Retinal pigment epithelial cell (primary cell): ENCODE data around the gene EWSR1.
"Not testable (repeated sequence)": the region's sequence is repeated elsewhere in the genome, so short reads cannot be mapped to it uniquely, and the experiment has no call there.

Source experiments
- DNase-seq: peaks from one replicate; pipeline ENCODE4 v3.0.0-alpha.2; 2010; ENCODE audit warnings: low read depth
- H3K4me3 ChIP-seq: 2 replicates; pipeline ENCODE4 v1.5.1; 2011; ENCODE audit warnings: mild to moderate bottlenecking, low read length, control low read depth, moderate library complexity
- CTCF ChIP-seq: conservative IDR thresholded peaks from 2 replicates; pipeline ENCODE4 v1.5.1; 2011; ENCODE audit warnings: low read depth, low read length, control low read depth, inconsistent platforms

Gene EWSR1

DNA sequence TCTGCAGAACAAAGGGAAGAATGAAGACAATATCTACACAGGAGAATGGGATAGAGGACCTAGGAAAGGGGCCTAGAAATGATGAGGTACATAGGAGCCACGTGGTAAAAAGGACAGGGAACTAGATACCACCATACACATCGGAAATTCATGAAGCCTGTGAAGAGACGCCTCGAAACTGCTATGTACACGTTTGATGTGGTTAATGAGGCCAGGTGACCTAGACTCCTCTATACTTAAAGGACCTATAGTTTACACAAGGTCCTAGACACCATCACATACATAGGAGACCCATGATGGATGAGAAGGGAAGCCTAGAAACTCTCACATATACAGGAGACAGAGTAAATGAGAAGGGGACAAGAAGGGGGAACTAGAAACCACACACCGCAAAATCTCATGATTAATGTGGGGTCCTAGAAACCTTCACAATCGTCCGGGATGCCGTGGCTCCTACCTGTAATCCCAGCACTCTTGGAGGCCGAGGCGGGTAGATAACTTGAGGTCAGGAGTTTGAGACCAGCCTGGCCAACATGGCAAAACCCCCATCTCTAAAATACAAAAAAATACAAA is 24.1 kb upstream of the EWSR1 start:
- DNase-seq, result no peak
- no peak for TF ChIP-seq CTCF

DNA sequence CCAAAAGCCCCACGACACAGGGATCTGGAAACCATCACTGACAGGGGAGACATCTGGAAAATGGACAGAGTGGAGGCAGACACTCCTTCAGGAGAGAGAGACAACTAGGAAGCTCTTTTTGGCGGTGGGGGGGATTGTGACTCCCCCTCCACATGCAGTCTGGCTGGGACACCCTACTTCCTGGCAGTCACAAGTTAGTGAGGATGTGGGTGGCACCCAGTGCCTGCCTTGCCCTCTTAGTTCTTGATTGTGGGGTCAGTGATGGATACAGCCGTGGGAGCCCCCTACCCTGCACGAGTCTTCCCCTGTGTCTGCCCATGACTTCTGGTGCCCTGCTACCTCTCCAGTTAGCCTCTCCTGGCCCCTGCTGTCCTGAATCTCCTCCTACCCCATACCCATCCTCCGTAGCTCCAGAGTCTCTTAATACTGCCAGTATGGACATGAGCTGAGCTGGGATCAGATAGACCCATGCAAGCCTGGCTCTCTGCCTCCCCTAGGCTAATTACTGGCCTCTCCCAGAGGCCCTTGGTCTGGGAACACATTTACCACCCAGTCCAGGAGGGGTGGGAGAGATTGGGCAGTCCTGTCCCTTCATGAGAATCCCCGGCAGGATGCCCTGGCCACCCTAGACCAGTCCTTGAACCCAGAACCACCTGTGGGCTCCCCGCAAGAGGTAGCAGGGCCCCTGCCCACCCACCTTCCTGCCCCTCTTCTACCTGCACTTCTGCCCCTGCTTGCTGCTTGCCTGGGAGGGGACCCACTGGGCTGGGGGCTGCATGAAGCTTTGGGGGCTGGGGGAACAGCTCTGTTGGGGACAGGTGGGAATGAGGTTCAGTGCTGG is 23.1 kb upstream of the EWSR1 start:
- no peak for TF ChIP-seq CTCF
- H3K4me3 ChIP-seq, result no peak overlapping the region
- no peak for DNase-seq

More for the DNA sequence above, 24.1 kb upstream of the EWSR1 start:
- H3K4me3 ChIP-seq, result no peak overlapping the region

GRCh38 chr22:29245626-29246385 is 22.3 kb upstream of the EWSR1 start:
- no peak overlapping the region for H3K4me3 ChIP-seq
- no peak for DNase-seq
- TF ChIP-seq CTCF, result peak; percentile 98

DNA sequence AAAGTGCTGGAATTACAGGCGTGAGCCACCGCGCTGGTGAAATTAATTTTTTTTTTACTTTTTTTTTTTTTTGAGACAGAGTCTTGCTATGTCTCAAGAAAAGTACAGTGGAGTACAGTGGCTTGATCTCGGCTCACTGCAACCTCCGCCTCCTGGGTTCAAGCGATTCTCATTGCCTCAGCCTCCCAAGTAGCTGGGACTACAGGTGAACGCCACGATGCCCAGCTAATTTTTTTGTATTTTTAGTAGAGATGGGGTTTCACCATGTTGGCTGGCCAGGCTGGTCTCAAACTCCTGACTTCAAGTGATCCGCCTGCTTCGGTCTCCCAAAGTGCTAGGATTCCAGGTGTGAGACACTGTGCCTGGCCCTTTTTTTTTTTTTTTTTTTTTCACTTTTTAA is 20.2 kb upstream of the EWSR1 start:
- not testable (repeated sequence) for H3K4me3 ChIP-seq, DNase-seq

DNA sequence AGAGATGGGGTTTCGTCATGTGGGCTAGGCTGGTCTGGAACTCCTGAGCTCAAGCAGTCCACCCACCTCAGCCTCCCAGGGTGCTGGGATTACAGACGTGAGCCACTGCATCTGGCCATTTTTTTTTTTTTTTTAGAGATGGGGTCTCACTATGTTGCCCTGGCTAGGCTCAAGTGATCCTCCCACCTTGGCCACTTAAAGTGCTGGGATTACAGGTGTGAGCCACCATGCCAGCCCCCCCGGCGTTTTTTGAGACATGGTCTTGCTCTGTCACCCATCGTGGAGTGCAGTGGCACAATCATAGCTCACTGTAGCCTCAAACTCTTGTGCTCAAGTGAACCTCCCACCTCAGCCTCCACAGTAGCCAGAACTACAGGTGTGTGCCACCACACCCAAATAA is 16.8 kb upstream of the EWSR1 start:
- no peak for DNase-seq

GRCh38 chr22:29251981-29252911 is 15.8 kb upstream of the EWSR1 start:
- TF ChIP-seq CTCF, result no peak
- DNase-seq, result no peak
- H3K4me3 ChIP-seq, result no peak overlapping the region

More for the DNA sequence above, 16.8 kb upstream of the EWSR1 start:
- H3K4me3 ChIP-seq, result no peak overlapping the region
- TF ChIP-seq CTCF, result no peak
